Activated CD8-positive, alpha-beta memory T cell treated with anti-CD3 and anti-CD28 coated beads, Interleukin-2, amount 50 U/mL, for 1 hour (primary cell): ENCODE data around the gene RPS19.
A peak's percentile ranks its signal among the peaks of the same experiment; 100 is the strongest.

Source experiments
- DNase-seq: peaks from one replicate; pipeline ENCODE4 v3.0.0-alpha.2; 2020; ENCODE audit errors: extremely low read depth

Gene RPS19

GRCh38 chr19:41879080-41879479 is 19.0 kb downstream of the RPS19 start:
- no peak for DNase-seq

GRCh38 chr19:41879670-41880328 is 19.7 kb downstream of the RPS19 start:
- no peak for DNase-seq

- no peak for DNase-seq
These were observed 20.3 kb downstream of the RPS19 start for GRCh38 chr19:41880329-41880708.

GRCh38 chr19:41882568-41883462 is 22.8 kb downstream of the RPS19 start, which contains the start of gene ARHGEF1:
Gene ARHGEF1 (plus strand): TSS chr19:41883184. CDS start chr19:41888083, 4,899 bp downstream.
- DNase-seq, result no peak

- DNase-seq, result no peak
These were observed 23.4 kb downstream of the RPS19 start for GRCh38 chr19:41883463-41883820.

- peak; percentile 78 for DNase-seq
These were observed 24.0 kb downstream of the RPS19 start for GRCh38 chr19:41883821-41884733.

- DNase-seq, result peak; percentile 64
These were observed 27.0 kb downstream of the RPS19 start for GRCh38 chr19:41886761-41887710.

- DNase-seq, result peak; percentile 91
These were observed 27.8 kb downstream of the RPS19 start for GRCh38 chr19:41887711-41888382.

GRCh38 chr19:41888926-41889325 is 28.9 kb downstream of the RPS19 start:
- DNase-seq, result no peak

GRCh38 chr19:41889896-41890295 is 29.8 kb downstream of the RPS19 start:
- no peak for DNase-seq

GRCh38 chr19:41890936-41891335 is 30.9 kb downstream of the RPS19 start:
- DNase-seq, result no peak

- DNase-seq, result no peak
These were observed 32.3 kb downstream of the RPS19 start for GRCh38 chr19:41892173-41892902.

GRCh38 chr19:41893899-41894298 is 33.8 kb downstream of the RPS19 start:
- DNase-seq, result no peak

GRCh38 chr19:41894350-41894749 is 34.3 kb downstream of the RPS19 start:
- no peak for DNase-seq

- DNase-seq, result no peak
These were observed 35.9 kb downstream of the RPS19 start for GRCh38 chr19:41895745-41896580.

GRCh38 chr19:41896581-41896942 is 36.5 kb downstream of the RPS19 start:
- DNase-seq, result no peak

- DNase-seq, result no peak
These were observed 37.1 kb downstream of the RPS19 start for GRCh38 chr19:41897181-41897580.

GRCh38 chr19:41897820-41898219 is 37.8 kb downstream of the RPS19 start:
- no peak for DNase-seq

GRCh38 chr19:41898235-41898634 is 38.2 kb downstream of the RPS19 start:
- DNase-seq, result no peak
